ENCODE measurements around the gene FRMD5. TPM values are rescaled to one million over a fixed set of nuclear protein-coding genes. Genes with fewer than 3 reads are reported as not detected.

The FRMD5 gene
- total RNA-seq, 4 donors from 2014 or later = 0.15 to 2.5 (median 0.29) TPM

DNA sequence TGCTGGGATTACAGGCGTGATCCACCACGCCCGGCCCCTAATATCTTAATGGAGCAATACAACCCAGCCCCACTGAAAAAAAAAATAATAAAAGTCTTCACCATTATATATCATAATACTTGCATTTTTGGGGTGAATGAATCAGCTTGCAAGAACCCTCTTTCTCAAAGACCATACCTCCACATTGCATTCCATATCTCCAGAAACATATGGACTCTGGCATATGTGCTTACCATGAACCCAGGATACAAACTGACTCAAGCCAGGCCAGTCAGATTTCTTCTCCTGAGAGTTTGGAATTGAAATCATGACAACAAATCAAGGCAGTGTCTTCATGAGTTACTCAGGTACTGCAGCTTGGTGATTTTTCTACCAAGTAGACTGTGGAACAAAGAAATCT is 101.2 kb downstream of the FRMD5 start:
- no peak for DNase-seq (ENCODE audit: low spot score in 2 of 2)
- 94 to 96% methylated on average over 3 of the region's 3 CpGs for WGBS, 2 donors
- intact Hi-C loops (cut with DNase I; ENCODE audit: low total_unique reads) = no loop called here

DNA sequence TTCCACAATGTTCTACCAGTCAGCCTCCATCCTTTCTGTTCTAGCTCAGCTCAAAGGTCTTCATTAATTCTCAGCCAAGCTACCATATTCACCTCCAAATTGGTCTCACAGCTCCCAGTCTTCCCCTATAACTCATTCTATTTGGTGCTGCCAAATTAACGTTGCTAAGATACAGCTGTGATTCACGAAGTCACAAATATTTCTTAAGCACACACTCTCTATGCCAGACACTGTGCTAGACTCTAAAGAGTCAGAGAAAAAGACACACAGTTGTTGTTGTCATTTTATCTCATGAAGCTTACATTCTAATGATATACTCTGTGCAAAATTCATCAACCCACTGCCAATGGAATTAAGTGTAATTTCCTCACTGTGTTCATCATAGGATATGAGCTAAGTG is 102.8 kb downstream of the FRMD5 start:
- no peak overlapping the region for H3K4me3 ChIP-seq (ENCODE audit: low read depth, poor library complexity, severe bottlenecking)
- DNase-seq (ENCODE audit: low spot score in 2 of 2) = no peak
- intact Hi-C loops (cut with DNase I; ENCODE audit: low total_unique reads) = no loop called here
- WGBS, 2 donors = 19 to 36% methylated on average over 2 of the region's 2 CpGs
- TF ChIP-seq POLR2A (IDR thresholded peaks at IDR 0.05) (no peak), CTCF (IDR thresholded peaks at IDR 0.05) (no peak)

More for the DNA sequence above, 101.2 kb downstream of the FRMD5 start:
- TF ChIP-seq CTCF (IDR thresholded peaks at IDR 0.05) (no peak), POLR2A (IDR thresholded peaks at IDR 0.05) (no peak)
- no peak overlapping the region for H3K4me3 ChIP-seq (ENCODE audit: low read depth, poor library complexity, severe bottlenecking)

GRCh38 chr15:44087578-44088465 is 107.2 kb downstream of the FRMD5 start:
- WGBS, 2 donors = 59 to 60% methylated on average over 3 of the region's 3 CpGs
- no peak for DNase-seq (ENCODE audit: low spot score in 2 of 2)

GRCh38 chr15:44084770-44085169 is 110.3 kb downstream of the FRMD5 start:
- DNase-seq (ENCODE audit: low spot score in 2 of 2) = no peak
- H3K4me3 ChIP-seq (ENCODE audit: low read depth, poor library complexity, severe bottlenecking) = no peak overlapping the region
- WGBS, 2 donors = 33 to 36% methylated on average over 2 of the region's 2 CpGs
- TF ChIP-seq CTCF (IDR thresholded peaks at IDR 0.05) (no peak), POLR2A (IDR thresholded peaks at IDR 0.05) (no peak)
- intact Hi-C loops (cut with DNase I; ENCODE audit: low total_unique reads) = no loop called here

More at GRCh38 chr15:44087578-44088465, 107.2 kb downstream of the FRMD5 start:
- TF ChIP-seq POLR2A (IDR thresholded peaks at IDR 0.05) (no peak), CTCF (IDR thresholded peaks at IDR 0.05) (no peak)
- no peak overlapping the region for H3K4me3 ChIP-seq (ENCODE audit: low read depth, poor library complexity, severe bottlenecking)
- intact Hi-C loops (cut with DNase I; ENCODE audit: low total_unique reads) = no loop called here

- 66 to 70% methylated on average over 2 of the region's 2 CpGs for WGBS, 2 donors
- no peak overlapping the region for H3K4me3 ChIP-seq (ENCODE audit: low read depth, poor library complexity, severe bottlenecking)
- DNase-seq (ENCODE audit: low spot score in 2 of 2) = no peak
- TF ChIP-seq POLR2A (IDR thresholded peaks at IDR 0.05) = no peak
- TF ChIP-seq CTCF (IDR thresholded peaks at IDR 0.05) = no peak
- intact Hi-C loops (cut with DNase I; ENCODE audit: low total_unique reads) = no loop called here
Measured at GRCh38 chr15:44084171-44084570, 110.9 kb downstream of the FRMD5 start.

Data from lower leg skin (tissue), 4 donors.